ENCODE data around the gene FCHO1. TPM values are rescaled to one million over a fixed set of nuclear protein-coding genes. Genes with fewer than 3 reads are reported as not detected.
"Not testable (repeated sequence)": the region's sequence is repeated elsewhere in the genome, so short reads cannot be mapped to it uniquely, and the experiment has no call there.

Gene FCHO1
- total and polyA plus RNA-seq, 2 donors (not counting 3 experiments of a cell fraction or from before 2014, with no cell fraction given): 0.66 to 1.6 TPM

DNA sequence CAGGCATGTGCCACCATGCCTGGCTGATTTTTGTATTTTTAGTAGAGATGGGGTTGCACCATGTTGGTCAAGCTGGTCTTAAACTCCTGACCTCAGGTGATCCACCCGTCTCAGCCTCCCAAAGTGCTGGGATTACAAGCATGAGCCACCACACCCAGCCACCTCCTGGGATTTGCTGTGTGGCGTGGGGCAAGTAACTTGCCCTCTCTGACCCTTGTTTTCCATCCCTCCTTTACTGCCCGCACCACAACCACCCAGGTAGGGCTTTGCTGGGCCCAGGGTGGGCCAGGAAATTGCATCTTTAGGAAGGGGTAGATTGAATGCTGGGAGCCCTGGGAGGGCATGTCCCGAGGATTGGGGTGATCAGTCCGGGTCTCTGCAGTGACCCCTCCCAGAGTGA, 32.4 kb downstream of the FCHO1 start:
- not testable (repeated sequence) for H4K20me1 ChIP-seq (replicated peaks; ENCODE audit: control insufficient read depth, extremely low read depth, insufficient read depth, low read length); BruUV-seq (replicated peaks)

DNA sequence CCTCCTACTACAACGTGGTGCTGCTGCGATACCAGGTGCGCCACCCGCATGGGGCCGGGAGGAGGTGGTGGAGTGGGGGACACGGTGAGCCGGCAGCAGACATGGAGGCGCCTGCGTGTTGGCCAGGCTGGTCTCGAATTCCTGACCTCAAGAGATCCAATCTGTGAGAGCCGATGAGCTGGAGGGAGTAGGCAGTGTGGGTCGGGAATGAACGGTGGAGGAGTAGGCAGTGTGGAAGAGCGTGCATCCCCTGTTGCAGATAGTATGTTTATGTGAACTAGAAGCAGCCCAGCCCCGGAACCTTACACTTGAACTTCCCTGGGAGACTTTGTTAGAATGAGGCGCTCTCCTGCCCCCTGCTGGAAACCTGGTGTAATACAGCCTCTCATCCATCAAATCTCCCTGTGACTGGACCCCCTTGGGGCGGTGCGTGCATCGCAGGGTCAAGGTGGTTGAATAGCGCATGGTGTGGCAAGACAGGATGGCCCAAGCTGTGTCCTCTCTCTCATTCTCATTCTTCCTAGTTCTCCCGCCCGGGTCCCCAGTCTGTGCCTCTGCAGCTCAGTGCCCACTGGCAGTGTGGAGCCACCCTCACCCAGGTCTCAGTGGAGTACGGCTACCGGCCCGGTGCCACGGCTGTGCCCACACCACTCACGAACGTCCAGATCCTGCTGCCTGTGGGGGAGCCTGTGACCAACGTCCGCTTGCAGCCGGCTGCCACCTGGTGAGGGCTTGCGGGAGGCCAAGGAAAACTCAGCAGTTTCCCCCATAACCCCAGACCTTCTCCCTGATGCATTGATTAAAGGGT, 33.1 kb downstream of the FCHO1 start:
- BruUV-seq (replicated peaks): no TSS peak
- ChIA-PET CTCF (interaction anchor here (0.6 to 3.7 kb wide), 15 partner anchors 9 to 343 kb away, joined by 3 to 17 read pairs (median 4); partner anchors contain the start of genes B3GNT3 and RPL18A), POLR2A (no interaction called here)
- Histone ChIP-seq H3K36me3 (ENCODE audit: control insufficient read depth in 2 of 2, extremely low read depth in 1 of 2, insufficient read depth in 2 of 2, low read length in 2 of 2) (no peaks in the 10 kb centered on the region), H3K4me1 (ENCODE audit: control insufficient read depth, extremely low read depth, insufficient read depth, low read length) (no peaks in the 10 kb centered on the region), H2AFZ (ENCODE audit: low read depth, low read length) (peak overlapping the region; percentile 80), H3K9ac (replicated peaks; ENCODE audit: extremely low read depth, insufficient read depth, low read length) (no peak overlapping the region), H3K27ac (ENCODE audit: insufficient read depth, low read depth, low read length) (no peak overlapping the region), H3K79me2 (ENCODE audit: control insufficient read depth, insufficient read depth, low read length) (no peaks in the 10 kb centered on the region), H3K4me3 (replicated peaks in 1 of 3; ENCODE audit: insufficient read depth in 1 of 3, low read depth in 1 of 3, low read length in 3 of 3) (no peak overlapping the region), H3K9me3 (replicated peaks; ENCODE audit: control insufficient read depth, insufficient read depth, low read length) (no peaks in the 10 kb centered on the region), H3K4me2 (ENCODE audit: insufficient read depth, low read length) (no peak overlapping the region), H3K27me3 (ENCODE audit: control insufficient read depth in 2 of 2, insufficient read depth in 2 of 2, low read length in 2 of 2) (no peaks in the 10 kb centered on the region), H3K9me1 (replicated peaks; ENCODE audit: control insufficient read depth, extremely low read depth, insufficient read depth, low read length) (no peaks in the 10 kb centered on the region), H4K20me1 (replicated peaks; ENCODE audit: control insufficient read depth, extremely low read depth, insufficient read depth, low read length) (no peaks in the 10 kb centered on the region)
- FAIRE-seq (peak; percentile 87), DNase-seq (ENCODE audit: low read depth, low spot score) (peak; percentile 55)
- TF ChIP-seq, protein P1, sequence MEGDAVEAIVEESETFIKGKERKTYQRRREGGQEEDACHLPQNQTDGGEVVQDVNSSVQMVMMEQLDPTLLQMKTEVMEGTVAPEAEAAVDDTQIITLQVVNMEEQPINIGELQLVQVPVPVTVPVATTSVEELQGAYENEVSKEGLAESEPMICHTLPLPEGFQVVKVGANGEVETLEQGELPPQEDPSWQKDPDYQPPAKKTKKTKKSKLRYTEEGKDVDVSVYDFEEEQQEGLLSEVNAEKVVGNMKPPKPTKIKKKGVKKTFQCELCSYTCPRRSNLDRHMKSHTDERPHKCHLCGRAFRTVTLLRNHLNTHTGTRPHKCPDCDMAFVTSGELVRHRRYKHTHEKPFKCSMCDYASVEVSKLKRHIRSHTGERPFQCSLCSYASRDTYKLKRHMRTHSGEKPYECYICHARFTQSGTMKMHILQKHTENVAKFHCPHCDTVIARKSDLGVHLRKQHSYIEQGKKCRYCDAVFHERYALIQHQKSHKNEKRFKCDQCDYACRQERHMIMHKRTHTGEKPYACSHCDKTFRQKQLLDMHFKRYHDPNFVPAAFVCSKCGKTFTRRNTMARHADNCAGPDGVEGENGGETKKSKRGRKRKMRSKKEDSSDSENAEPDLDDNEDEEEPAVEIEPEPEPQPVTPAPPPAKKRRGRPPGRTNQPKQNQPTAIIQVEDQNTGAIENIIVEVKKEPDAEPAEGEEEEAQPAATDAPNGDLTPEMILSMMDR (IDR thresholded peaks at IDR 0.05; ENCODE audit: extremely low read depth in 1 of 2, insufficient read depth in 1 of 2, low read depth in 1 of 2, low read length in 2 of 2): peak; percentile 74 to 82
- no peak for TF ChIP-seq GATA2 (IDR thresholded peaks at IDR 0.05; ENCODE audit: insufficient read depth, insufficient read length, low read depth, low read length)
- dilution Hi-C loops (cut with MboI; ENCODE audit: extremely low pct_ligation_motif_present, low sequenced_read_pairs): no loop called here
- intact Hi-C loops (cut with micrococcal nuclease): loop anchor here (1.0 kb wide), 1 partner anchor 71 kb away; no protein-coding TSS in a partner anchor

More for the DNA sequence above, 32.4 kb downstream of the FCHO1 start:
- DNase-seq (ENCODE audit: low read depth, low spot score); H3K9ac ChIP-seq (replicated peaks; ENCODE audit: extremely low read depth, insufficient read depth, low read length); H3K4me2 ChIP-seq (ENCODE audit: insufficient read depth, low read length); H2AFZ ChIP-seq (ENCODE audit: low read depth, low read length); H3K9me3 ChIP-seq (replicated peaks; ENCODE audit: control insufficient read depth, insufficient read depth, low read length); H3K79me2 ChIP-seq (ENCODE audit: control insufficient read depth, insufficient read depth, low read length); H3K4me1 ChIP-seq (ENCODE audit: control insufficient read depth, extremely low read depth, insufficient read depth, low read length); H3K27me3 ChIP-seq (ENCODE audit: control insufficient read depth in 2 of 2, insufficient read depth in 2 of 2, low read length in 2 of 2); H3K4me3 ChIP-seq (replicated peaks in 1 of 3; ENCODE audit: insufficient read depth in 1 of 3, low read depth in 1 of 3, low read length in 3 of 3); POLR2A ChIA-PET; H3K9me1 ChIP-seq (replicated peaks; ENCODE audit: control insufficient read depth, extremely low read depth, insufficient read depth, low read length); dilution Hi-C loops (cut with MboI; ENCODE audit: extremely low pct_ligation_motif_present, low sequenced_read_pairs); H3K36me3 ChIP-seq (ENCODE audit: control insufficient read depth in 2 of 2, extremely low read depth in 1 of 2, insufficient read depth in 2 of 2, low read length in 2 of 2); H3K27ac ChIP-seq (ENCODE audit: insufficient read depth, low read depth, low read length); FAIRE-seq: not testable (repeated sequence)
- CTCF ChIA-PET: interaction anchor here (0.8 to 3.7 kb wide), 13 partner anchors 9 to 287 kb away, joined by 3 to 17 read pairs (median 4); partner anchors contain the start of genes B3GNT3 and RPL18A
- intact Hi-C loops (cut with micrococcal nuclease): loop anchor here (1.0 kb wide), 1 partner anchor 72 kb away; no protein-coding TSS in a partner anchor
